GM23248 (cell line): ENCODE results near the gene PAQR9.

Source experiments
- EZH2 ChIP-seq: fragments of 200-600 bp; sonication (generic); IDR thresholded peaks from 2 replicates; pipeline ENCODE4 v1.6.1; 2018; ENCODE audit warnings: antibody characterized with exemption, mild to moderate bottlenecking; ENCODE audit not compliant: insufficient read depth, poor library complexity, severe bottlenecking
- EZH2phosphoT487 ChIP-seq: fragments of 200-600 bp; sonication (generic); IDR thresholded peaks from 2 replicates; pipeline ENCODE4 v1.6.1; 2018; ENCODE audit warnings: antibody characterized with exemption, moderate library complexity, mild to moderate bottlenecking, low read depth; ENCODE audit not compliant: insufficient read depth

- TF ChIP-seq EZH2 (no peak), EZH2phosphoT487 (no peak)
These were observed 299 bp downstream of the PAQR9 start for GRCh38 chr3:142963234-142963515.
